Activated CD8-positive, alpha-beta T cell treated with anti-CD3 and anti-CD28 coated beads for 36 hours (primary cell): ENCODE data around the gene PRKG1. TPM values are rescaled to one million over a fixed set of nuclear protein-coding genes. Genes with fewer than 3 reads are reported as not detected.
"Not testable (repeated sequence)": the region's sequence is repeated elsewhere in the genome, so short reads cannot be mapped to it uniquely, and the experiment has no call there.

ENCODE experiments used
- ATAC-seq: fragments of 200-7000 bp; cut with Tn5 transposase; one replicate; pipeline ENCODE4 v1.10.0; 2021; ENCODE audit warnings: mild to moderate bottlenecking, moderate library complexity
- CTCF ChIA-PET: fragments of 350-600 bp; sonication (Branson Sonifier 250); formaldehyde crosslinking; loops from one replicate; lab custom pipeline; 2021; ENCODE audit warnings: antibody characterized with exemption; lab: Charles Lee
- POLR2A ChIA-PET: fragments of 350-600 bp; sonication (Branson Sonifier 250); formaldehyde crosslinking; loops from one replicate; lab custom pipeline; 2021; ENCODE audit warnings: antibody characterized with exemption; lab: Charles Lee
- DNase-seq: peaks from one replicate; pipeline ENCODE4 v3.0.0-alpha.2; 2020
- H3K27ac Mint-ChIP-seq: one replicate; pipeline ENCODE4 v1.8.0; 2021; ENCODE audit warnings: mild to moderate bottlenecking, mixed read lengths
- H3K27me3 Mint-ChIP-seq: one replicate; pipeline ENCODE4 v1.8.0; 2021; ENCODE audit warnings: mixed read lengths
- H3K36me3 Mint-ChIP-seq: one replicate; pipeline ENCODE4 v1.8.0; 2021; ENCODE audit warnings: low read depth, mixed read lengths
- H3K4me1 Mint-ChIP-seq: one replicate; pipeline ENCODE4 v1.8.0; 2021; ENCODE audit warnings: low read depth, mixed read lengths
- H3K4me3 Mint-ChIP-seq: one replicate; pipeline ENCODE4 v1.8.0; 2021; ENCODE audit warnings: mild to moderate bottlenecking, moderate library complexity, mixed read lengths
- H3K9me3 Mint-ChIP-seq: one replicate; pipeline ENCODE4 v1.8.0; 2021; ENCODE audit warnings: mixed read lengths
- CTCF ChIP-seq: fragments of 200-600 bp; IDR thresholded peaks from one replicate; pipeline ENCODE4 v1.8.0; 2022; ENCODE audit warnings: antibody characterized with exemption, mild to moderate bottlenecking
- intact Hi-C: fragments of 100-400 bp; cut with micrococcal nuclease; formaldehyde crosslinking; loops from one replicate; pipeline ENCODE4 v1.10.0; 2022
- total RNA-seq, 2 experiments: library from RNA; stranded (reverse); gene quantifications; one replicate each; pipeline ENCODE4 v1.2.3, GENCODE V29; 2021

Gene PRKG1
- total RNA-seq, 2 experiments from 2014 or later, result not detected

- POLR2A ChIA-PET, result no interaction called here
- H3K36me3 Mint-ChIP-seq, result no peaks in the 10 kb centered on the region
- H3K4me3 Mint-ChIP-seq, result no peak overlapping the region
- H3K27me3 Mint-ChIP-seq, result no peaks in the 10 kb centered on the region
- no peak for TF ChIP-seq CTCF
- no peaks in the 10 kb centered on the region for H3K4me1 Mint-ChIP-seq
- ATAC-seq (no peak), DNase-seq (no peak)
- H3K9me3 Mint-ChIP-seq, result no peaks in the 10 kb centered on the region
- intact Hi-C loops, result no loop called here
- CTCF ChIA-PET, result no interaction called here
- no peak overlapping the region for H3K27ac Mint-ChIP-seq
Measured at GRCh38 chr10:52030975-52031374, 956.7 kb downstream of the PRKG1 start.

GRCh38 chr10:52031771-52032170, 957.5 kb downstream of the PRKG1 start:
- ChIA-PET POLR2A (no interaction called here), CTCF (no interaction called here)
- no peak overlapping the region for H3K4me3 Mint-ChIP-seq
- no peak for ATAC-seq
- intact Hi-C loops, result no loop called here
- H3K27me3 Mint-ChIP-seq, result no peaks in the 10 kb centered on the region
- no peak for DNase-seq
- no peak overlapping the region for H3K27ac Mint-ChIP-seq
- H3K9me3 Mint-ChIP-seq, result no peaks in the 10 kb centered on the region
- no peaks in the 10 kb centered on the region for H3K4me1 Mint-ChIP-seq
- no peaks in the 10 kb centered on the region for H3K36me3 Mint-ChIP-seq
- TF ChIP-seq CTCF, result no peak

- Mint-ChIP-seq H3K36me3 (no peaks in the 10 kb centered on the region), H3K9me3 (no peaks in the 10 kb centered on the region), H3K4me1 (no peaks in the 10 kb centered on the region), H3K4me3 (no peak overlapping the region), H3K27ac (no peak overlapping the region), H3K27me3 (no peaks in the 10 kb centered on the region)
- DNase-seq, result no peak
- POLR2A ChIA-PET, result no interaction called here
- no peak for TF ChIP-seq CTCF
- CTCF ChIA-PET, result no interaction called here
- intact Hi-C loops, result no loop called here
- no peak for ATAC-seq
Measured at GRCh38 chr10:52032681-52033629, 958.7 kb downstream of the PRKG1 start.

- CTCF ChIA-PET, ATAC-seq, H3K4me1 Mint-ChIP-seq, H3K9me3 Mint-ChIP-seq, POLR2A ChIA-PET, H3K4me3 Mint-ChIP-seq, H3K27me3 Mint-ChIP-seq, H3K36me3 Mint-ChIP-seq, H3K27ac Mint-ChIP-seq, DNase-seq, intact Hi-C loops: not testable (repeated sequence)
Measured at GRCh38 chr10:52039002-52039793, 964.9 kb downstream of the PRKG1 start.

- POLR2A ChIA-PET, result no interaction called here
Measured at GRCh38 chr10:52040486-52040885, 966.2 kb downstream of the PRKG1 start.

More at GRCh38 chr10:52040486-52040885, 966.2 kb downstream of the PRKG1 start:
- CTCF ChIA-PET, result no interaction called here
- TF ChIP-seq CTCF, result no peak
- no peaks in the 10 kb centered on the region for H3K4me1 Mint-ChIP-seq
- no peak for DNase-seq
- peaks cover 3% of the 10 kb centered on the region for H3K27me3 Mint-ChIP-seq
- H3K4me3 Mint-ChIP-seq, result no peak overlapping the region
- intact Hi-C loops, result no loop called here
- no peak overlapping the region for H3K27ac Mint-ChIP-seq
- no peaks in the 10 kb centered on the region for H3K9me3 Mint-ChIP-seq
- H3K36me3 Mint-ChIP-seq, result no peaks in the 10 kb centered on the region
- ATAC-seq, result no peak
